BLaER1 treated with 17β-estradiol and CSF1 and Interleukin-3, amounts not matched to agents 10 nM and 100 nM (cell line): Measurements from ENCODE around the gene ZSWIM3.
A peak's percentile ranks its signal among the peaks of the same experiment; 100 is the strongest.

Experiments
- H3K27ac ChIP-seq, 11 experiments: shearing (Covaris generic); formaldehyde crosslinking; 2 replicates each; pipeline ENCODE4 v1.8.1; 2022
- H3K27me3 ChIP-seq, 11 experiments: shearing (Covaris generic); formaldehyde crosslinking; 2 replicates each; pipeline ENCODE4 v1.8.1; 2022
- H3K36me3 ChIP-seq, 11 experiments: shearing (Covaris generic); formaldehyde crosslinking; 2 replicates each; pipeline ENCODE4 v1.8.1; 2022
- H3K4me1 ChIP-seq, 10 experiments: shearing (Covaris generic); formaldehyde crosslinking; 2 replicates each; pipeline ENCODE4 v1.8.1; 2022
- H3K4me2 ChIP-seq, 11 experiments: shearing (Covaris generic); formaldehyde crosslinking; 2 replicates each; pipeline ENCODE4 v1.8.1; 2022
- H3K4me3 ChIP-seq, 10 experiments: shearing (Covaris generic); formaldehyde crosslinking; 2 replicates each; pipeline ENCODE4 v1.8.1; 2022
- H3K9ac ChIP-seq, 11 experiments: shearing (Covaris generic); formaldehyde crosslinking; 2 replicates each; pipeline ENCODE4 v1.8.1; 2022
- H3K9me3 ChIP-seq, 11 experiments: shearing (Covaris generic); formaldehyde crosslinking; replicated peaks in 1 of 11; 2 replicates each; pipeline ENCODE4 v1.8.1; 2022
- H4K20me1 ChIP-seq, 11 experiments: shearing (Covaris generic); formaldehyde crosslinking; 2 replicates each; pipeline ENCODE4 v1.8.1; 2022
- Cebpa-rat ChIP-seq, 11 experiments: shearing (Covaris generic); IDR thresholded peaks; 2 replicates each; pipeline ENCODE4 v1.8.1; 2022

ZSWIM3 gene

DNA sequence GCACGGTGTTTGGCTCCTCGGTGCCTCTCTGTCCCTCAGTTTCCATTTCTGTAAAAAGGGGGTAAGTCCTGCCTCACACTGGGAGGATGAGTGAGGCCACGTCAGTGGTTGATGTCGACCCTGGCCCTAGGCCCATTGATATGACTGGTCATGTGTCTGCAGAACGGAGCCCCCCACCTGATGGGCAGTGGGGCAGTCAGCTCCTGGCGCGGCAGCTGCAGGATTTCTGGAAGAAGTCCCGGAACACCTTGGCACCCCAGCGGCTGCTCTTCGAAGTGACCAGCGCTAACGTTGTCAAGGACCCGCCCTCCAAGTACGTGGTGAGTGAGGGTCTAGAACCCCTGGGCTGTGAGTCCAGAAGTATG is 22.6 kb upstream of the ZSWIM3 start:
- peaks cover 0 to 31% (median 24%) of the 10 kb centered on the region in 11 experiments; a peak in 19 of 22 replicates for H3K27me3 ChIP-seq
- no peaks in the 10 kb centered on the region for H3K9me3 ChIP-seq
- H4K20me1 ChIP-seq = 0 out of 22 replicates have a peak, but pooled peaks cover 0 to 4% (median 0%) of the 10 kb centered on the region in 11 experiments
- no peak overlapping the region for H3K27ac ChIP-seq
- H3K4me3 ChIP-seq = no peak overlapping the region
- peak overlapping the region in 5 of 11 experiments; percentile 10 to 99 (median 98); a peak in 5 of 22 replicates for H3K4me2 ChIP-seq
- H3K4me1 ChIP-seq = peaks cover 11 to 51% (median 16%) of the 10 kb centered on the region in 10 experiments
- H3K9ac ChIP-seq = no peak overlapping the region
- TF ChIP-seq Cebpa-rat (IDR thresholded peaks at IDR 0.05) = no peak
- peaks cover 0 to 8% (median 0%) of the 10 kb centered on the region in 11 experiments; a peak in 1 of 22 replicates for H3K36me3 ChIP-seq

DNA sequence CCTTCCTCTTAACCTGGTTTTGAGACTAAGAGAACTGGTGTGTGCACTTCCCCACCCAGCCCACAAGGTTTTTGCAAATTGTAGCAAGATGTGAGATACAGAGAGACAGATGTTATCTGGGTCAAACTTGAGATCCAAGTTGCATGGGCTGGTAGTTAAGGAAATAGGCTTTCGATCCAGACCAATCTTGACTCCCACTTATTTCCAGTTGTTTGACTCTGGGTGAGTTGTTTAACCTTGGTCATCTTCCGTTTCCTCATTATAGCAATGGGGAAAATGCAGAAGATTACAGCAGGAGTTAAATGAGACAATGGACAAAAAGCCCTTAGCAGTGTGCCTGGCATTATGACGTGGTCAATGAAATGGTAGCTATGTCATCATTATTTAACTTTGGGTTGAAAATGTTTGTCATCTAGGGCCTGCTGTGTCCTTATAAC is 22.1 kb upstream of the ZSWIM3 start:
- H3K27ac ChIP-seq = no peak overlapping the region
- H3K9me3 ChIP-seq = no peaks in the 10 kb centered on the region
- H3K4me3 ChIP-seq = no peak overlapping the region
- H3K4me1 ChIP-seq = peaks cover 11 to 51% (median 16%) of the 10 kb centered on the region in 10 experiments
- no peak for TF ChIP-seq Cebpa-rat (IDR thresholded peaks at IDR 0.05)
- peak overlapping the region in 2 of 11 experiments; percentile 98 to 99; a peak in 4 of 22 replicates for H3K4me2 ChIP-seq
- H3K9ac ChIP-seq = no peak overlapping the region
- H4K20me1 ChIP-seq = peaks cover 0 to 4% (median 0%) of the 10 kb centered on the region in 11 experiments; a peak in 1 of 22 replicates
- peaks cover 0 to 12% (median 0%) of the 10 kb centered on the region in 11 experiments; a peak in 3 of 22 replicates for H3K36me3 ChIP-seq
- peaks cover 0 to 31% (median 24%) of the 10 kb centered on the region in 11 experiments; a peak in 19 of 22 replicates for H3K27me3 ChIP-seq

DNA sequence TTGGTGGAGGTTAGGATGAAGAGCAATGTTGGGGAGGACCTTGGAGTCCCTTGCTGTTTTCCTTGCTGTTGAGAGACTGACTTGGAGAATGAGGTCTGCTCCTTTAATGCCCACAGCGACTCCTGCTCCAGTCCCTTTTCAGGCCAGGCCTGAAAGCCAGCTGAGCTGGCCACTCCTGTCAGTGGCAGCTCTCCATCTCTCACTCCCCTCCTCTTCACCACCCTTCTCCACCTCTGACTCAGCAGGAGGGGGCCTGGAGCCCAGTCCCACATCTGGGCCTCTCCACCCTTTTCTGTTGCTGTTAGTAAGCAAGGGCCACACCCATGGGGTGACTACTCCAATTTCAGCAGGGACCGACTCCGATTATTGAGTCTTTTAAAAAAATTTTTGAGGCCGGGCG is 21.6 kb upstream of the ZSWIM3 start:
- H3K4me1 ChIP-seq = peaks cover 11 to 51% (median 16%) of the 10 kb centered on the region in 10 experiments
- H3K27me3 ChIP-seq = peaks cover 0 to 31% (median 24%) of the 10 kb centered on the region in 11 experiments; a peak in 19 of 22 replicates
- H4K20me1 ChIP-seq = peaks cover 0 to 4% (median 0%) of the 10 kb centered on the region in 11 experiments; a peak in 2 of 22 replicates
- no peak for TF ChIP-seq Cebpa-rat (IDR thresholded peaks at IDR 0.05)
- H3K27ac ChIP-seq = no peak overlapping the region
- no peak overlapping the region for H3K4me3 ChIP-seq
- H3K9me3 ChIP-seq = no peaks in the 10 kb centered on the region
- H3K9ac ChIP-seq = no peak overlapping the region
- H3K36me3 ChIP-seq = peaks cover 0 to 16% (median 1%) of the 10 kb centered on the region in 11 experiments; a peak in 8 of 22 replicates
- peak overlapping the region in 2 of 11 experiments; percentile 28 to 98; a peak in 4 of 22 replicates for H3K4me2 ChIP-seq

DNA sequence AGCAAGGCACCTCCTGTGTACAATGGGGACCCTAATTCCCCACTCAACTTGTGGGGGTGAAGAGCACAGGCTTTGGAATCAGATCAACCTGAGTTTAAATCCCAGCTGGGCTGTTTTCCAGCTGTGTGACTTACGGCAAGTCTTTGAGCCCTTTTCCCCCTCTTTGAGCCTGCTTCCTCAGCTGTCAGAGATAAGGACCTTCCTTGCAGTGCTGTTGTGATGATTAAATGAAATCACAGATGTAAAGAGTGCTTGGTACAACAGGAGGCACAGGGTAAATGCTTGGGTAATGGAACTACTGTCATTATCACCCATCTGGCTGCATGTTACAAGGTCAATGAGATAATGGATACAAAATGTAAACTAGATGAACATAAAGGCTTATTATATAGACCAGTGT is 20.6 kb upstream of the ZSWIM3 start:
- H3K4me2 ChIP-seq = no peak overlapping the region
- peaks cover 0 to 31% (median 24%) of the 10 kb centered on the region in 11 experiments; a peak in 19 of 22 replicates for H3K27me3 ChIP-seq
- H3K9ac ChIP-seq = no peak overlapping the region
- H3K27ac ChIP-seq = no peak overlapping the region
- H3K36me3 ChIP-seq = peaks cover 0 to 26% (median 11%) of the 10 kb centered on the region in 11 experiments; a peak in 14 of 22 replicates
- H3K9me3 ChIP-seq = no peaks in the 10 kb centered on the region
- H3K4me1 ChIP-seq = peaks cover 13 to 48% (median 20%) of the 10 kb centered on the region in 10 experiments
- no peak overlapping the region for H3K4me3 ChIP-seq
- no peak for TF ChIP-seq Cebpa-rat (IDR thresholded peaks at IDR 0.05)
- peaks cover 0 to 15% (median 0%) of the 10 kb centered on the region in 11 experiments; a peak in 2 of 22 replicates for H4K20me1 ChIP-seq

DNA sequence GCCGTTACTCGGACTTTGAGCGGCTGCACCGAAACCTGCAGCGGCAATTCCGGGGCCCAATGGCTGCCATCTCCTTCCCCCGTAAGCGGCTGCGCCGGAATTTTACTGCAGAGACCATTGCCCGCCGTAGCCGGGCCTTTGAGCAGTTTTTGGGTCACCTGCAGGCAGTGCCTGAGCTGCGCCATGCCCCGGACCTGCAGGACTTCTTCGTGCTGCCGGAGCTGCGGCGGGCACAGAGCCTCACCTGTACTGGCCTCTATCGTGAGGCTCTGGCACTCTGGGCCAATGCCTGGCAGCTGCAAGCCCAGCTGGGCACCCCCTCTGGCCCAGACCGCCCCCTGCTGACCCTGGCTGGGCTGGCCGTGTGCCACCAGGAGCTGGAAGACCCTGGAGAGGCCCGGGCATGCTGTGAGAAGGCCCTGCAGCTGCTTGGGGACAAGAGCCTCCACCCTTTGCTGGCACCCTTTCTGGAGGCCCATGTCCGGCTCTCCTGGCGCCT is 16.7 kb upstream of the ZSWIM3 start:
- H3K4me3 ChIP-seq = no peak overlapping the region
- H4K20me1 ChIP-seq = peaks cover 0 to 25% (median 0%) of the 10 kb centered on the region in 11 experiments; a peak in 3 of 22 replicates
- no peak overlapping the region for H3K4me2 ChIP-seq
- no peak overlapping the region for H3K9ac ChIP-seq
- no peaks in the 10 kb centered on the region for H3K9me3 ChIP-seq
- peaks cover 35 to 58% (median 45%) of the 10 kb centered on the region in 11 experiments for H3K36me3 ChIP-seq
- peaks cover 13 to 28% (median 17%) of the 10 kb centered on the region in 10 experiments for H3K4me1 ChIP-seq
- no peak for TF ChIP-seq Cebpa-rat (IDR thresholded peaks at IDR 0.05)
- peak overlapping the region in 1 of 11 experiments; percentile 37; a peak in 1 of 22 replicates for H3K27ac ChIP-seq
- no peaks in the 10 kb centered on the region for H3K27me3 ChIP-seq

DNA sequence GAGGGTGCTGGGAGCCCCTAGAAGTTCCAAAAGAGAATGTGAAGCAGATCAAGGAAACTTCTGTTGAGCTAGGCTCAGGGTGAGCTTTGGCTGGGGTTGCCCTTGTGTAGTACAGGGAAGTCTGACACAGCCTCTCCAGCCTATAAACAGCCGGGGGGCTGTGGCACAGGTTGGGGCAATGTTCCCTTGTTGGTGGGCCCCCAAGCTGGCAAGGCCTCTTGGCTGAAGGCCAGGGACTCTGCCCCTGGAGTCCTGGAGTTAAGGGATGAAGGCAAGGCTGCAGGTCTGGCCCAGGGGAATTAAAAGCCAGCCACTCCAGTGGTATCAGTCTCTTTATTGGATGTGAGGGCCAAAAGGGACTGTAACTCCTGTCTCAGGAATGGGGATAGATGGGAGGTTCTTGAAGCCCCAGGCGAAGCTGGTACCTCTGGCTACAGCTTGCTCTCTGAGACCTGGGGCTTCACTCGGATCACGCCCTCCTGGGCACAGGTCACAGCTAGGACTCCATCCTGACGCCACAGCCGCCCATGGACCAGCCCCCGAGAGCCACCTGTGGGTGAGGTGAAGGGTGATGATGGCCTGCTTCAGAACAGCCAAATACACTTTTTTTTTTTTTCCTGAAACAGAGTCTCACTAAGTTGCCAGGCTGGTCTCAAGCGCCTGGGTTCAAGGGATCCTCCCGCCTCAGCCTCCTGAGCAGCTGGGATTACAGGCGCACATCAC is 15.8 kb upstream of the ZSWIM3 start:
- peaks cover 43 to 66% (median 53%) of the 10 kb centered on the region in 11 experiments for H3K36me3 ChIP-seq
- H3K27me3 ChIP-seq = no peaks in the 10 kb centered on the region
- peak overlapping the region in 8 of 11 experiments; percentile 13 to 64 (median 34); a peak in 8 of 22 replicates for H3K27ac ChIP-seq
- no peak overlapping the region for H3K4me3 ChIP-seq
- H3K4me1 ChIP-seq = peaks cover 13 to 24% (median 17%) of the 10 kb centered on the region in 10 experiments
- TF ChIP-seq Cebpa-rat (IDR thresholded peaks at IDR 0.05) = no peak
- no peaks in the 10 kb centered on the region for H3K9me3 ChIP-seq
- H3K4me2 ChIP-seq = peak overlapping the region; percentile 36 to 66 (median 53); a peak in 20 of 22 replicates
- peaks cover 0 to 25% (median 0%) of the 10 kb centered on the region in 11 experiments; a peak in 4 of 22 replicates for H4K20me1 ChIP-seq
- peak overlapping the region in 2 of 11 experiments; percentile 19 to 42; a peak in 1 of 22 replicates for H3K9ac ChIP-seq

DNA sequence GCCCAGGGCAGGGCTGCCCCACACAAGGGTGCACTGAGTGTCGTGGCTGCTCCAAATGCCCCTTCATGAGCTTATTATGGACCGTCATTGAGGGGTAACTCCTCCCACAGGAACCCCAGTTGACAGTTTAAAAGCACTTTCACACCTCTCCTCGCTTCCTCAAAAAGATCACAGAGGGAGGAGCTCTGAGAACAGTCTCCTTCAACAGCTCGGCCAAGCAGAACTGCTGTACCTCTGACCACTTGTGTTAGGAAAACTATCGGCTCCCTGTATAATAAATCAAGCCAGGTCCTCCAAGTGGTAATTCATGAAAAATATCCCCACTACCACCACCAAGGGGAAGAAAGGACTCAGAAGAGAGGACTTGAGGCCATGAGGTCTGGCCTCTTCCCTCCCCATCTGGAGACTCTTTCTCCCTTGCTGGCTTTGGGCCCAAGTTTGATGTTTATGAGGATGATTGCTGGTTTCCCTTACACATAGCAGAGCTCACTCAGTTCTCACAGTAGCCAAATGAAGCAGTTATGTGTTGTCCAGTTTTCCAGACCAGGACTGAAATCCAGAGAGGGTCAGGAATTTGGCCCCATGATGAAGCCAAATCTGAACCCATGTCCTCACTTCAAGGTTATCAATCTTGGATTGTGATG is 15.1 kb upstream of the ZSWIM3 start:
- no peaks in the 10 kb centered on the region for H3K9me3 ChIP-seq
- H3K9ac ChIP-seq = peak overlapping the region in 5 of 11 experiments; percentile 6 to 42 (median 15); a peak in 3 of 22 replicates
- H3K4me1 ChIP-seq = peaks cover 13 to 24% (median 17%) of the 10 kb centered on the region in 10 experiments
- peak overlapping the region in 9 of 11 experiments; percentile 18 to 64 (median 37); a peak in 13 of 22 replicates for H3K27ac ChIP-seq
- TF ChIP-seq Cebpa-rat (IDR thresholded peaks at IDR 0.05) = no peak
- H3K36me3 ChIP-seq = peaks cover 50 to 73% (median 59%) of the 10 kb centered on the region in 11 experiments
- H3K4me2 ChIP-seq = peak overlapping the region; percentile 36 to 66 (median 53)
- no peaks in the 10 kb centered on the region for H3K27me3 ChIP-seq
- peaks cover 0 to 25% (median 0%) of the 10 kb centered on the region in 11 experiments; a peak in 4 of 22 replicates for H4K20me1 ChIP-seq
- H3K4me3 ChIP-seq = no peak overlapping the region

DNA sequence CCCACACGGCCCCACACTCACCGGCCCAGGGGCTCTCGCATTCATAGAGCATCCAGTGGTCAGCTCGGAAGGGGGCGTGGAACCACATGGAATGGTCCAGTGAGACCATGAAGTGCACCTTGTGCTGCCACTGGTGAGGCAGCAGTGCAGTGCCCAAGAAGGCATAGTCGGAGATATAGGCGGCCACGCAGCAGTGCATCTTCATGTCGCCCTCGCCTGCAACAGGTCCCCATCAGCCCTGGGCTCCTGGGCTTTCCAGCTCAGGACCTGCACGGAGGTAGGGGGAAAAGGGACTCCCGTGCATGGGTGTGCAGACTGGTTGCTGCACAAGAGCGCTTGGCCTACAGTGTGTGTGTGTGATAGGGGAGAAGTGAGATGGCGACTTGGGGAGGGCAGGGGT is 13.9 kb upstream of the ZSWIM3 start:
- no peak overlapping the region for H3K27ac ChIP-seq
- no peaks in the 10 kb centered on the region for H3K9me3 ChIP-seq
- H4K20me1 ChIP-seq = peaks cover 0 to 31% (median 0%) of the 10 kb centered on the region in 11 experiments; a peak in 4 of 22 replicates
- H3K4me3 ChIP-seq = no peak overlapping the region
- no peak for TF ChIP-seq Cebpa-rat (IDR thresholded peaks at IDR 0.05)
- H3K9ac ChIP-seq = no peak overlapping the region
- peaks cover 13 to 24% (median 17%) of the 10 kb centered on the region in 10 experiments for H3K4me1 ChIP-seq
- no peaks in the 10 kb centered on the region for H3K27me3 ChIP-seq
- peaks cover 60 to 82% (median 71%) of the 10 kb centered on the region in 11 experiments for H3K36me3 ChIP-seq
- 0 out of 22 replicates have a peak overlapping the region, but pooled peaks of 1 of the 11 experiments have one; percentile 59 for H3K4me2 ChIP-seq
